ENCODE results near the gene CTNNA3. TPM values are rescaled to one million over a fixed set of nuclear protein-coding genes. Genes with fewer than 3 reads are reported as not detected.

CTNNA3 gene
- total and polyA plus RNA-seq, 4 donors: 0.16 to 2.4 (median 1.4) TPM

DNA sequence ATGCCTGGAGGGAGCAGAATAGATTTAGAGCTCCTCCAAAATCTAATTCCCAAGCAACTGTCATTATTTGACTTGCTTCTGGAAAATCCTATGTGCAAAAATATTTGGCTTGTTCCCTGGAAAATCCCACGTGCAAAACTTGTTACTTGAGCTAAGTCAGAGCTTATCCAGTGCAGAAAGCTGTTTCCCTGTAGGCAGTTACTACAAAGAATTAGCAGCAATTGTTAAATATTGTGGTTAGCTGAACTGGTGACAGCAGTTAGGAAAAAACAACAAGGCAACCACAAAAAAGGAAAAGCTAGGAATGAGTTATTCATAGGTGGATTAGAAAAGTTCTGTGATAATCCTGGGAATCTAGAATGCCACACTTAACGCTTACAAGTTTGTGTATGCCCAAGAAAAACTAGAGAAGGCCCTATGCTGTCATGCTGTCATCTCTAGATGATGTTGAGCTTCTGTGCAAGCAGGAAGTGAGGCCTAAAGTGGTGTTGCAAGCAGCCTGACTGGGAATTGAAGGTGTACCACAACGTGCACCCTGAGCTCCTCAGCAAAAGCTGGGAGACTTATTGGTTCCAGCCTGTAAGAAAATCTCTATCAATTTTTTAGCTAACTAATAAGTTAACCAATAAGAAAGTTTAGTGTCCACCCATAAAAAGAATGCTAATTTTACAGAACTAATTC is 1508.8 kb downstream of the CTNNA3 start:
- peaks cover 0 to 4% (median under 1%) of the 10 kb centered on the region in 4 donors for H3K4me1 ChIP-seq (ENCODE audit: control insufficient read depth in 4 of 4, insufficient read depth in 4 of 4, low read length in 3 of 4)
- no peak overlapping the region for H3K27ac ChIP-seq (ENCODE audit: low read depth in 1 of 2, low read length in 2 of 2)
- WGBS: 59% methylated on average over 3 of the region's 3 CpGs
- TF ChIP-seq, protein P1, sequence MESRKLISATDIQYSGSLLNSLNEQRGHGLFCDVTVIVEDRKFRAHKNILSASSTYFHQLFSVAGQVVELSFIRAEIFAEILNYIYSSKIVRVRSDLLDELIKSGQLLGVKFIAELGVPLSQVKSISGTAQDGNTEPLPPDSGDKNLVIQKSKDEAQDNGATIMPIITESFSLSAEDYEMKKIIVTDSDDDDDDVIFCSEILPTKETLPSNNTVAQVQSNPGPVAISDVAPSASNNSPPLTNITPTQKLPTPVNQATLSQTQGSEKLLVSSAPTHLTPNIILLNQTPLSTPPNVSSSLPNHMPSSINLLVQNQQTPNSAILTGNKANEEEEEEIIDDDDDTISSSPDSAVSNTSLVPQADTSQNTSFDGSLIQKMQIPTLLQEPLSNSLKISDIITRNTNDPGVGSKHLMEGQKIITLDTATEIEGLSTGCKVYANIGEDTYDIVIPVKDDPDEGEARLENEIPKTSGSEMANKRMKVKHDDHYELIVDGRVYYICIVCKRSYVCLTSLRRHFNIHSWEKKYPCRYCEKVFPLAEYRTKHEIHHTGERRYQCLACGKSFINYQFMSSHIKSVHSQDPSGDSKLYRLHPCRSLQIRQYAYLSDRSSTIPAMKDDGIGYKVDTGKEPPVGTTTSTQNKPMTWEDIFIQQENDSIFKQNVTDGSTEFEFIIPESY (IDR thresholded peaks at IDR 0.05): no peak
- TF ChIP-seq FOXA1 (IDR thresholded peaks at IDR 0.05) (no peak), RXRA (IDR thresholded peaks at IDR 0.05) (no peak), TAF1 (conservative IDR thresholded peaks at IDR 0.05) (no peak), EGR1 (IDR thresholded peaks at IDR 0.05; ENCODE audit: low read depth in 2 of 2) (no peak), MAX (IDR thresholded peaks at IDR 0.05) (no peak), RAD21 (IDR thresholded peaks at IDR 0.05) (no peak), FOXA2 (IDR thresholded peaks at IDR 0.05) (no peak), HNF4G (IDR thresholded peaks at IDR 0.05) (no peak), SP1 (IDR thresholded peaks at IDR 0.05) (no peak), GABPA (IDR thresholded peaks at IDR 0.05 in 1 of 2, conservative IDR thresholded peaks at IDR 0.05 in 1 of 2) (no peak), JUND (IDR thresholded peaks at IDR 0.05) (no peak), HNF4A (conservative IDR thresholded peaks at IDR 0.05) (no peak), CTCF (IDR thresholded peaks at IDR 0.05; ENCODE audit: low read depth, low read length, missing input control) (no peak), NR2F2 (IDR thresholded peaks at IDR 0.05) (no peak)
- TF ChIP-seq, protein P2, sequence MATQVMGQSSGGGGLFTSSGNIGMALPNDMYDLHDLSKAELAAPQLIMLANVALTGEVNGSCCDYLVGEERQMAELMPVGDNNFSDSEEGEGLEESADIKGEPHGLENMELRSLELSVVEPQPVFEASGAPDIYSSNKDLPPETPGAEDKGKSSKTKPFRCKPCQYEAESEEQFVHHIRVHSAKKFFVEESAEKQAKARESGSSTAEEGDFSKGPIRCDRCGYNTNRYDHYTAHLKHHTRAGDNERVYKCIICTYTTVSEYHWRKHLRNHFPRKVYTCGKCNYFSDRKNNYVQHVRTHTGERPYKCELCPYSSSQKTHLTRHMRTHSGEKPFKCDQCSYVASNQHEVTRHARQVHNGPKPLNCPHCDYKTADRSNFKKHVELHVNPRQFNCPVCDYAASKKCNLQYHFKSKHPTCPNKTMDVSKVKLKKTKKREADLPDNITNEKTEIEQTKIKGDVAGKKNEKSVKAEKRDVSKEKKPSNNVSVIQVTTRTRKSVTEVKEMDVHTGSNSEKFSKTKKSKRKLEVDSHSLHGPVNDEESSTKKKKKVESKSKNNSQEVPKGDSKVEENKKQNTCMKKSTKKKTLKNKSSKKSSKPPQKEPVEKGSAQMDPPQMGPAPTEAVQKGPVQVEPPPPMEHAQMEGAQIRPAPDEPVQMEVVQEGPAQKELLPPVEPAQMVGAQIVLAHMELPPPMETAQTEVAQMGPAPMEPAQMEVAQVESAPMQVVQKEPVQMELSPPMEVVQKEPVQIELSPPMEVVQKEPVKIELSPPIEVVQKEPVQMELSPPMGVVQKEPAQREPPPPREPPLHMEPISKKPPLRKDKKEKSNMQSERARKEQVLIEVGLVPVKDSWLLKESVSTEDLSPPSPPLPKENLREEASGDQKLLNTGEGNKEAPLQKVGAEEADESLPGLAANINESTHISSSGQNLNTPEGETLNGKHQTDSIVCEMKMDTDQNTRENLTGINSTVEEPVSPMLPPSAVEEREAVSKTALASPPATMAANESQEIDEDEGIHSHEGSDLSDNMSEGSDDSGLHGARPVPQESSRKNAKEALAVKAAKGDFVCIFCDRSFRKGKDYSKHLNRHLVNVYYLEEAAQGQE (IDR thresholded peaks at IDR 0.05): no peak
- TF ChIP-seq, protein P3, sequence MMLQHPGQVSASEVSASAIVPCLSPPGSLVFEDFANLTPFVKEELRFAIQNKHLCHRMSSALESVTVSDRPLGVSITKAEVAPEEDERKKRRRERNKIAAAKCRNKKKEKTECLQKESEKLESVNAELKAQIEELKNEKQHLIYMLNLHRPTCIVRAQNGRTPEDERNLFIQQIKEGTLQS (IDR thresholded peaks at IDR 0.05): no peak
- no peak overlapping the region for H3K9ac ChIP-seq (ENCODE audit: low read depth in 1 of 2, low read length in 2 of 2)
- DNase-seq (ENCODE audit: low spot score): no peak
- H3K4me3 ChIP-seq (ENCODE audit: low read depth in 1 of 3, low read length in 3 of 3): no peak overlapping the region
- no peaks in the 10 kb centered on the region for H3K36me3 ChIP-seq (ENCODE audit: control insufficient read depth in 4 of 4, insufficient read depth in 3 of 4, low read depth in 1 of 4, low read length in 3 of 4)
- H3K9me3 ChIP-seq (ENCODE audit: control insufficient read depth in 4 of 4, low read length in 3 of 4): no peaks in the 10 kb centered on the region
- no peaks in the 10 kb centered on the region for H3K27me3 ChIP-seq (ENCODE audit: control insufficient read depth in 4 of 4, insufficient read depth in 4 of 4, low read length in 3 of 4)
